Measurements from ENCODE around the gene CAPN13.

Gene CAPN13

GRCh38 chr2:30807249-30807648 is at the start of gene CAPN13:
Gene CAPN13 (minus strand): TSS chr2:30807446. CDS start chr2:30787325, 20,121 bp downstream.
- DNase-seq (ENCODE audit: low spot score), result no peak

DNA sequence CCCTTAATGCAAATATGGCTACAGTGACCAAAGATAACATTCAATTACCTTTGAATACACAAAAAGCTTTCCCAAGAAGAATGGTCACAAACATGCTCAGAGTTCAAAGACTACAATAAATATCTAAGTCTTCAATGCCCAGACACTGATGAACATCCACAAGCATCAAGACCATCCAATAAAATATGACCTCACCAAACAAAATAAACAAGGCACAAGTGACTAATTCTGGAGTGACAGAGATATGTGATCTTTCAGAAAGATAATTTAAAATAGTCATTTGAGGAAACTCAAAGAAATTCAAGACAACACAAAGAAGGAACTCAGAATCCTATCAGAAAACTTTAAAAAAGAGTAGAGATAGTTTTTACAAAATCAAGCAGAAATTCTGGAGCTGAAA is 40.6 kb upstream of the CAPN13 start:
- DNase-seq (ENCODE audit: low spot score), result no peak

DNA sequence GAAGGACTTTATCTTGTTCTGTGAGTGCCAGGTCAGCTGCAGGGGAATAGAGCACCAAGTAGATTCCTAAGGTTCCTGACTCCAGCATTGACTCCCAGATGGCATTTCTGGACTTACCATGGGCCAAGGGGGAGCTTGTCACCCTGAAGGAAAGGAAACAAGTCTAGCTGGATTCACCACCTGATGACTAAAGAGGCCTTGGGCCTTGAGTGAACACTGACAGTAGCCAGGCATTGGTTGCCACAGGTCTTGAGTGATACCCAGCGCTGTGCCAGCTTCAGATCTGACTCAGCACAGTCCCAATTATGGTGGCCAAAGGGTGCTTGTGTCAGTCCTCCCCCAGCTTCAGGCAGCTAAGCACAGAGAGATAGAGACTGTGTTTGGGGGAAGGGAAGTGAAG is 40.1 kb upstream of the CAPN13 start:
- no peak for DNase-seq (ENCODE audit: low spot score)

DNA sequence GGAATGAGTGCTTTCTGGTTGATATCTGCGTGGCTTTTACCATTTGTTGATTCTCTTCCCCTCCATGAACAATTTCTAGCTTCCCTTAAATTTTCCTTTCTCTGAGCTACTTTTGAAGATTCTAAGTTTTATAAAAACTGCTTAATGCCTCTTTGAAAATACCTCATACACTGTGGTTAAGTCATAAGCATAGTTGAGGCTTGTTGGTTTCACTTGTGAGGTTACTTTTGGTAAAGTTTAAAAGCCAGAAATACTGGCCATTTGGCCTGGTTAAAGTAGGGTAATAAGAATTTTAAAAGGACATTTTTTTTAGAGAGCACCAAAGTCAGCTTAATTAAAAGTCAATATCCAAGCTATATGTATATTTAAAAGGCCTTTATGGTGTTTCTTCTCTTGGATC is 21.3 kb upstream of the CAPN13 start:
- no peak for DNase-seq (ENCODE audit: low spot score)

GRCh38 chr2:30826916-30827315 is 19.7 kb upstream of the CAPN13 start:
- no peak for DNase-seq (ENCODE audit: low spot score)

DNA sequence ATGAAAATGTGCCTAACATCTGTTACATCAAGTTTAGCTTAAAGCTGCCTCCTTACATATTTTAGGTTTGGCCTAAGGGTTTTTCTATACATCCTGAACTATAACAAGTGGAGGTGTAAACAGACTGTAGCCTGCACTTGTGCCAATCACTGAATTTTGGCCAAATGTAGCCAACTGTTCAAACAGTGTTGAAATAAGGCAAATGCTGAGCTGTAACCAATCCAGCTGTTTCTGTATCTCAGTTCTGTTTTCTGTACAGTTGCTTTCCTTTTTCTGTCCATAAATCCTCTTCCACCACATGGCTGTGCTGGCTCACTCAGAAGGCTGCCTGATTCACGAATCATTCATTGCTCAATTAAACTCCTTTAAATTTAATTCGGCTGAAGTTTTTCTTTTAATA is 19.2 kb upstream of the CAPN13 start:
- no peak for DNase-seq (ENCODE audit: low spot score)

GRCh38 chr2:30823452-30823851 is 16.2 kb upstream of the CAPN13 start:
- DNase-seq (ENCODE audit: low spot score), result no peak

- DNase-seq (ENCODE audit: low spot score), result no peak
These were observed 14.7 kb upstream of the CAPN13 start for GRCh38 chr2:30821960-30822359.

- DNase-seq (ENCODE audit: low spot score), result no peak
These were observed 13.3 kb upstream of the CAPN13 start for GRCh38 chr2:30820381-30821055.

DNA sequence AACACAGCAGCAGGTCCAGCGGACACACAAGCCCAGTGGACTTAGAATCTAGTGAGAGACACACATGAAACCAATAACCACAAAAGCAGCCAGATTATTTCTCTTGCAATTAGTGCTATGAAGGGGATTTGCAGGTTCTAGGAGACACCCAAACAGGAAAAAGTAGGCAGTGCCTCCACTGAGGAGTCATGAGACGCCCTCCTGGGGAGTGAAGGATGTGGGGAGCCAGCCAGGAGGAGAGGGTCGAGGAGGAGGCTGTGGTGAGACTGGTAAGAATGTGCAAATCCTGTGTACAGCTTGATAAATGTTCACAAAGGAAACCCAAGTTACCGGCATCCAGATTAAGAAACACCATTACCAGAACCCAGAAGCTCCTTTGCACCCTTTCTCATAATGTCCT is 2.7 kb upstream of the CAPN13 start:
- no peak for DNase-seq (ENCODE audit: low spot score)

DNA sequence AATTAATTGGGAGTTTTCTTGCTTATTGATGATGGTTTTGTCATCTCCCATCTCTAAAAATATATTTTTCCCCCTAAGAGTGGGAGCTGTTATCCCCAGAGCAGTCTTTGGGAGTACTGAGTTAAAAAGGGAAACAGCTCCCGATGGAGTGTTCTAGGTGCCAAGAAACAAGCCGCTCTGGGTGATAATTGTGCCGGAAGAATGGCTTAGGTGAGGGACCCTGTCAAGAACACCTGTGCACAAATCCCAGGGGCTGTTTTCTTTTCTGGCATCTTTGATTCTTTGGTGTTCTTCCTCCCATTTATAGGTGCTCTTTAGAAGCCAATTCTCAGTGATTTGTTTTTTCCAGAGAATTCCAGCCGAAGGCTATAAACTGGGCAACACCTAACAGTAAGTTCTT is 1.4 kb upstream of the CAPN13 start:
- no peak for DNase-seq (ENCODE audit: low spot score)

- DNase-seq (ENCODE audit: low spot score), result no peak
These were observed 4.0 kb downstream of the CAPN13 start for GRCh38 chr2:30803281-30803680.

DNA sequence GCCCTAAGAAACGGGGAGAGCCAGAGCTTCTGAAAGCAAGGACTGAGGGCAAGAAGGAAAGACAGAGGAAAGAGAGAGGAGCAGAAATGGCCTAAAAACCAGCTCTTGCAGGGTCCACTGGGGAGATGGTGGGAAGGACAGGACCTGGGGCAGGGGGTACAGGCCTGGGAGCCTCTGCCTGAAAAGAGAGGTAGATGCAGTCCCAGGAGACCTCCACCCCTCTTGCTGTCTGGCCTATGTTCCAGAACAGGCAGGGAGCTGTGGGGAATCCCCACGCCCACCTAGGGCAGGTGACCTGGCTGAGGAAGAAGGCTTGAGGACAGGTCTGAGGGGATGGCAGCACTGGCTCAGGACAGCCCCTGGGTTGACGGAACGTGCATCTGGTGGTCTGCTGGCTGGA is 4.6 kb downstream of the CAPN13 start:
- DNase-seq (ENCODE audit: low spot score), result no peak

DNA sequence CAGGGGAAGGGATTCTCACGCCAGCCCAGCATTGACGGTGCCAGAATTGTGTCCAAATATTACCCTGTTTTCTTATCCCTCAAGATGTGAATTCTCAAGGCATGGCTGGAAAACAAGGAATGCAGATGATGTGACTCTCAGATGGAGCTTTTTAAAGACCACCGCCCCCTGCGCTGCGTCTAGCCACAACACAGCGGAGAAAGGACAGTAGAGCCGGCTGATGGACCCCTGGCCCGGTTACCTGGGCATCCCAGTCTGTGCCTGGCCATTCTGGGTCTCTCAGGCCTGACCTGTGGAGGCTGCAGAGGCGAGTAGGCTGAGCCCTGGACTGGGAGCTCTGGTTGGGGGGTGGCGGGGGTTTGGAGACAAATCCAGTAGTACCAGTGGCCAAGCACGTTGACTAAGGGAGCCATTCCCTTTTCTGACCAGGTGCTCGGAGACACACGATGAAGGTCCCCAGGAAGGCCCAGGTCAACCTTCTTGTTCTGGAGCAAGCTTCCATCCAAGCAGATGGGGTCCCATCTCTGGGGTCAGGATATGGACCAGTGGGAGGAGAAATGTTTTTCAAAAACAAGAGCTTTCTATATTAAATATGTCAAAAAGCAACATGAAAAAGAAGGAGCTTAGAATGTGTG is 5.3 kb downstream of the CAPN13 start:
- DNase-seq (ENCODE audit: low spot score), result no peak

DNA sequence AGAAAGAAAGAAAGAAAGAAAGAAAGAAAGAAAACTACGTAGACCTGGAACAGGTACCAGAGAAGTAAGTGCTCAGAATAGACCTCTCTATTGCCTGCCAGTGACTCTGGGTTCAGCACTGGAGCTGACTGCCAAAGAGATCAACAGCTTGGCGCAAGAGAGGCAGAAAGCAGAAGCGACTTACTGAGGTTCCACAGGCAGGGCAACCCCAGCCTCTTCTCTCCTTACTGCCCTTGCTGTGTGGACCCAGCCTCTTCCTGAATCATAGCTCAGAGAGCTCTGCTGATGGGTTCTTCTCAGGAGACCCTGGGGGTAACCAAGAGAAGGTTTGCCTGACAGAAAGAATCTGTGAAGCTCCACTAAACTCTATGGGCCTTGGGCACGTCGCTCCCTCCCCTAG is 7.1 kb downstream of the CAPN13 start:
- no peak for DNase-seq (ENCODE audit: low spot score)

- no peak for DNase-seq (ENCODE audit: low spot score)
These were observed 7.9 kb downstream of the CAPN13 start for GRCh38 chr2:30799366-30799765.

- no peak for DNase-seq (ENCODE audit: low spot score)
These were observed 8.7 kb downstream of the CAPN13 start for GRCh38 chr2:30798536-30798991.

GRCh38 chr2:30797381-30798015 is 9.7 kb downstream of the CAPN13 start:
- no peak for DNase-seq (ENCODE audit: low spot score)

DNA sequence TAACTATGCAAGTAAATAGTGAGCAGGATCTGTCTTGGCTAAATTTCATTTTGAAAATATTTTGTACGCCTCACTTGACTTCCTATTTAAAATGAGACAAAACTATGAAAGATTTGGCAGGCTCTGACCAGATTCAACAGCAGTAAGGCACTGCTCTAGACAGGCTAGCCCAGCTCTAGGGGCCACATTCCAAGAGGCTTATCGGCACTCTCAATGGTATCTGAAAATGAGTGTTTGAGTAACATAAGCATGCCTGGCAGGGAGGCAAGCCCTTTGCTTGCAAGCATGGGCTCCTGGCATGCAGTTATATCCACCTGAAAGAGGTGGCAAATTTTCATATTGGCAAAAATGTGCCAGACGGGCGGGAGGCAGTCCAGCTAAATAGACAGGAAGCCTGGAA is 10.5 kb downstream of the CAPN13 start:
- no peak for DNase-seq (ENCODE audit: low spot score)

DNA sequence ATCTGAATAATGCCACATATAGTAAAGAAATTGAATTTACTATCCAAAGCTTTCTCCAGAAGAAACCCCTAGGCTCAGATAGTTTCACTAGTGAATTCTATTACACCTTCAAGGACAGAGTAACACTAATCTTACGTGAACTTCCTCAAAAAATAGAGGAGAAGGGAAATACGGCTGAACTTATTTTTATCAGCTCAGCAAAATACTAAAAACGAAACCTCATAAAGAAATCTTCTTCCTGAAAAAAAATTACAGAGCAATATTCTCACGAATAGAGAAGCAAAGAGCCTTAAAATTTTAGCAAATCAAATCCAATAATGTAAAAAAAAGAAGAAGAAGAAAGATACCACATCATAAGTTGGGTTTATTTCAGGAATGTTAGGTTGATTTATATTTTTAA is 14.7 kb downstream of the CAPN13 start:
- DNase-seq (ENCODE audit: low spot score), result no peak

- DNase-seq (ENCODE audit: low spot score), result no peak
These were observed 16.4 kb downstream of the CAPN13 start for GRCh38 chr2:30790879-30791278.

DNA sequence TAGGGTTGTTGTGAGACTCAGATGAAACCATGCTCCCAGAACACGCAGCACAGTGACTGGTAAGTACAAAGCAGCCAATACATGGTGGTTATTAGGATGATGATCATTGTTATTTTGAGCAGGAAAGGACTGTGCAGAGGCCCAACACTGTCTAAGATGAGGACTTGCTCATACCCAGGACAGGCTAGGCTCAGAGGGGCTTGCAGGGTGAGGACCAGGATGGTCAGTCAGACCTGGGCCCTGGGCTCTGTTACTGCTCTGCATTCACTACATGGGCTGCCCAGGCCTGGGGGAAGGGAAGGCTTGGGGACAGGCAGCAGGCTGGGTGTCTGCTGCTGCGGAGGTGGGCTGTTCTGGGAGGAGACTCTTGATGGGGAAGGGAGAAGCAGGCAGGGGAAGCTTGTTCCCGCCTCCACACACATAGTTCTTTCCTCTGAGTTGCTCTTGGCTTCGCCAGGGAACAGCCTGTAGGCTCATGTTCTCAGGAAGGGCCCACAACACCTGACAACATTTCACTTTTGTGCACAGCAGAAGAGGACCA is 17.5 kb downstream of the CAPN13 start:
- DNase-seq (ENCODE audit: low spot score), result no peak

All from CD4-positive, alpha-beta T cell treated with Interleukin-6 at 100 ng/mL for 8 hours (primary cell).